ENCODE results near the gene CCR6.

- no peak for TF ChIP-seq POLR2A (IDR thresholded peaks at IDR 0.05)
- TF ChIP-seq, protein P1, sequence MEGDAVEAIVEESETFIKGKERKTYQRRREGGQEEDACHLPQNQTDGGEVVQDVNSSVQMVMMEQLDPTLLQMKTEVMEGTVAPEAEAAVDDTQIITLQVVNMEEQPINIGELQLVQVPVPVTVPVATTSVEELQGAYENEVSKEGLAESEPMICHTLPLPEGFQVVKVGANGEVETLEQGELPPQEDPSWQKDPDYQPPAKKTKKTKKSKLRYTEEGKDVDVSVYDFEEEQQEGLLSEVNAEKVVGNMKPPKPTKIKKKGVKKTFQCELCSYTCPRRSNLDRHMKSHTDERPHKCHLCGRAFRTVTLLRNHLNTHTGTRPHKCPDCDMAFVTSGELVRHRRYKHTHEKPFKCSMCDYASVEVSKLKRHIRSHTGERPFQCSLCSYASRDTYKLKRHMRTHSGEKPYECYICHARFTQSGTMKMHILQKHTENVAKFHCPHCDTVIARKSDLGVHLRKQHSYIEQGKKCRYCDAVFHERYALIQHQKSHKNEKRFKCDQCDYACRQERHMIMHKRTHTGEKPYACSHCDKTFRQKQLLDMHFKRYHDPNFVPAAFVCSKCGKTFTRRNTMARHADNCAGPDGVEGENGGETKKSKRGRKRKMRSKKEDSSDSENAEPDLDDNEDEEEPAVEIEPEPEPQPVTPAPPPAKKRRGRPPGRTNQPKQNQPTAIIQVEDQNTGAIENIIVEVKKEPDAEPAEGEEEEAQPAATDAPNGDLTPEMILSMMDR (IDR thresholded peaks at IDR 0.05): no peak
- TF ChIP-seq POLR2AphosphoS5 (IDR thresholded peaks at IDR 0.05): no peak
- no peak for TF ChIP-seq EP300 (IDR thresholded peaks at IDR 0.05)
These were observed 23.2 kb upstream of the CCR6 start for GRCh38 chr6:167099707-167100106.

Measured in upper lobe of left lung (tissue), 4 donors.